HCT116 (cell line): ENCODE data around the gene GRIK2. TPM values are rescaled to one million over a fixed set of nuclear protein-coding genes. Genes with fewer than 3 reads are reported as not detected.

Experiments used
- ATAC-seq: fragments of 200-7000 bp; cut with Tn5 transposase; 2 replicates; pipeline ENCODE4 v1.9.1; 2020; ENCODE audit warnings: mild to moderate bottlenecking, moderate library complexity
- BruUV-seq: library from RNA; stranded (reverse); fragments of 400-500 nt; replicated peaks from 2 replicates; lab custom pipeline; 2021; lab: Mats Ljungman, UMichigan
- CTCF ChIA-PET: fragments of 300-600 bp; sonication (Branson Sonifier 250); formaldehyde crosslinking; loops from one replicate; lab custom pipeline; 2021; ENCODE audit warnings: antibody characterized with exemption; lab: Charles Lee
- POLR2A ChIA-PET: fragments of 300-600, 350-600 bp; sonication (Branson Sonifier 250); formaldehyde crosslinking; loops from one replicate; lab custom pipeline; 2021; ENCODE audit warnings: antibody characterized with exemption; lab: Charles Lee
- RAD21 ChIA-PET, 2 experiments: fragments of 300-600 bp; sonication (Branson Sonifier 250); formaldehyde crosslinking; loops; one replicate each; lab custom pipeline; 2023; ENCODE audit warnings: low total read pairs in 2 of 2; ENCODE audit not compliant: uncharacterized antibody in 2 of 2, unreplicated experiment in 2 of 2, low non-redundant PET in 1 of 2; lab: Charles Lee
- DNase-seq: peaks from one replicate; pipeline ENCODE4 v3.0.0-alpha.2; 2010; ENCODE audit warnings: low read depth, low spot score
- H2AFZ ChIP-seq: fragments of 200-600 bp; shearing (Covaris generic), sonication (generic); 2 replicates; pipeline ENCODE4 v1.6.1; 2017; ENCODE audit warnings: low read depth, mixed run types, mixed read lengths, antibody characterized with exemption, low read length; ENCODE audit not compliant: poor library complexity, severe bottlenecking
- H3K27ac ChIP-seq: 2 replicates; pipeline ENCODE4 v1.5.1; 2012; ENCODE audit warnings: low read depth, low read length
- H3K27me3 ChIP-seq: fragments of 200-600 bp; sonication (generic); 2 replicates; pipeline ENCODE4 v1.6.1; 2016; ENCODE audit warnings: mixed run types, low read length, mixed read lengths; ENCODE audit not compliant: insufficient read depth
- H3K36me3 ChIP-seq, 2 experiments: fragments of 200-500 bp in 1 of 2; fragments of 200-600 bp in 1 of 2; sonication (Bioruptor generic) in 1 of 2; sonication (generic) in 1 of 2; 2 replicates each; pipeline versions ENCODE4 v1.5.1 to v1.6.1; 2014 to 2016; ENCODE audit warnings: low read length in 2 of 2, inconsistent platforms in 1 of 2, mixed read lengths in 1 of 2, mixed run types in 1 of 2; ENCODE audit not compliant: insufficient read depth in 2 of 2, control insufficient read depth in 1 of 2
- H3K4me1 ChIP-seq, 2 experiments: fragments of 200-600 bp in 1 of 2; sonication (generic) in 1 of 2; 2 replicates each; pipeline versions ENCODE4 v1.5.1 to v1.6.1; 2012 to 2017; ENCODE audit warnings: low read length in 2 of 2, inconsistent platforms in 1 of 2, mild to moderate bottlenecking in 1 of 2, mixed read lengths in 1 of 2, mixed run types in 1 of 2, moderate library complexity in 1 of 2; ENCODE audit not compliant: insufficient read depth in 2 of 2, control insufficient read depth in 1 of 2
- H3K4me2 ChIP-seq: fragments of 200-600 bp; sonication (generic); 2 replicates; pipeline ENCODE4 v1.6.1; 2017; ENCODE audit warnings: mixed run types, low read length, mixed read lengths
- H3K4me3 ChIP-seq, 2 experiments: fragments of 200-600 bp in 1 of 2; sonication (generic) in 1 of 2; replicated peaks in 1 of 2; 2 replicates each; pipeline ENCODE4 v1.5.1; 2011 to 2016; ENCODE audit warnings: low read length in 2 of 2, control low read depth in 1 of 2, low read depth in 1 of 2, mild to moderate bottlenecking in 1 of 2, mixed read lengths in 1 of 2, mixed run types in 1 of 2
- H3K79me2 ChIP-seq: fragments of 200-600 bp; sonication (generic); 2 replicates; pipeline ENCODE4 v1.6.1; 2017; ENCODE audit warnings: mild to moderate bottlenecking, mixed run types, low read length, moderate library complexity, mixed read lengths; ENCODE audit not compliant: insufficient read depth
- H3K9ac ChIP-seq: fragments of 200-600 bp; sonication (generic); 2 replicates; pipeline ENCODE4 v1.6.1; 2016; ENCODE audit warnings: low read length, mixed read lengths
- H3K9me2 ChIP-seq: fragments of 200-600 bp; sonication (generic), shearing (Covaris generic); 2 replicates; pipeline ENCODE4 v1.6.1; 2017; ENCODE audit warnings: mixed run types, mild to moderate bottlenecking, moderate library complexity; ENCODE audit not compliant: insufficient read depth
- H3K9me3 ChIP-seq, 2 experiments: fragments of 200-500 bp in 1 of 2; fragments of 200-600 bp in 1 of 2; sonication (Bioruptor generic) in 1 of 2; sonication (generic) in 1 of 2; 2 replicates each; pipeline ENCODE4 v1.6.1; 2014 to 2017; ENCODE audit warnings: low read length in 2 of 2, mixed read lengths in 2 of 2, inconsistent platforms in 1 of 2, low read depth in 1 of 2, mild to moderate bottlenecking in 1 of 2, mixed run types in 1 of 2, moderate library complexity in 1 of 2; ENCODE audit not compliant: control insufficient read depth in 1 of 2, insufficient read depth in 1 of 2
- H4K20me1 ChIP-seq: fragments of 200-600 bp; sonication (generic), shearing (Covaris generic); 2 replicates; pipeline ENCODE4 v1.6.1; 2017; ENCODE audit warnings: mixed run types, mild to moderate bottlenecking, moderate library complexity; ENCODE audit not compliant: insufficient read depth
- CBX3 ChIP-seq: IDR thresholded peaks from 2 replicates; pipeline ENCODE4 v1.6.1; 2012; ENCODE audit warnings: low read depth
- EZH2phosphoT487 ChIP-seq: fragments of 200-600 bp; IDR thresholded peaks from 2 replicates; pipeline ENCODE4 v1.6.1; 2018; ENCODE audit warnings: antibody characterized with exemption, borderline replicate concordance
- POLR2A ChIP-seq: IDR thresholded peaks from 2 replicates; pipeline ENCODE4 v1.7.0; 2011; ENCODE audit warnings: borderline replicate concordance; ENCODE audit not compliant: insufficient read depth, insufficient read length; ENCODE audit errors: extremely low read depth
- RAD21 ChIP-seq: IDR thresholded peaks from 2 replicates; pipeline ENCODE4 v1.6.1; 2012; ENCODE audit warnings: low read depth, mild to moderate bottlenecking
- SP1 ChIP-seq: IDR thresholded peaks from 2 replicates; pipeline ENCODE4 v1.6.1; 2012; ENCODE audit warnings: low read depth
- SRF ChIP-seq: IDR thresholded peaks from 2 replicates; pipeline ENCODE4 v1.6.1; 2012; ENCODE audit warnings: low read depth
- TCF7L2 ChIP-seq: IDR thresholded peaks from 2 replicates; pipeline ENCODE4 v1.7.0; 2011; ENCODE audit warnings: borderline replicate concordance, inconsistent platforms; ENCODE audit not compliant: insufficient read depth, insufficient read length; ENCODE audit errors: extremely low read depth
- YY1 ChIP-seq: IDR thresholded peaks from 2 replicates; pipeline ENCODE4 v1.6.1; 2011; ENCODE audit warnings: low read length, low read depth, moderate library complexity, mild to moderate bottlenecking; ENCODE audit not compliant: insufficient replicate concordance; ENCODE audit errors: extremely low read depth
- ZFX ChIP-seq: fragments of 450-650 bp; IDR thresholded peaks from 2 replicates; pipeline ENCODE4 v1.6.1; 2017
- ZNF274 ChIP-seq: fragments of 200-500 bp; sonication (Bioruptor generic); IDR thresholded peaks from 2 replicates; pipeline ENCODE4 v1.6.1; 2014; ENCODE audit warnings: mild to moderate bottlenecking, low read depth, low read length, inconsistent platforms
- intact Hi-C: fragments of 100-400 bp; cut with micrococcal nuclease; formaldehyde crosslinking; loops from 2 replicates; pipeline ENCODE4 v1.10.0; 2022
- total RNA-seq: library from RNA; stranded (reverse); gene quantifications from one replicate; pipeline ENCODE4 v1.2.1, GENCODE V29; 2021; ENCODE audit not compliant: unreplicated experiment
- TF ChIP-seq, protein P1 (sequence below): IDR thresholded peaks from 2 replicates; pipeline ENCODE4 v1.6.1; 2012
- TF ChIP-seq, protein P2 (sequence below): IDR thresholded peaks from 2 replicates; pipeline ENCODE4 v1.6.1; 2012; ENCODE audit warnings: low read depth
- TF ChIP-seq, protein P3 (sequence below): IDR thresholded peaks from 2 replicates; pipeline ENCODE4 v1.6.1; 2012
- TF ChIP-seq, protein P4 (sequence below): IDR thresholded peaks from 2 replicates; pipeline ENCODE4 v1.6.1; 2011; ENCODE audit warnings: mild to moderate bottlenecking, low read length, moderate library complexity; ENCODE audit not compliant: insufficient replicate concordance; ENCODE audit errors: extremely low read depth

Gene GRIK2
- total RNA-seq, 1 experiment from 2014 or later = 0.64 TPM

DNA sequence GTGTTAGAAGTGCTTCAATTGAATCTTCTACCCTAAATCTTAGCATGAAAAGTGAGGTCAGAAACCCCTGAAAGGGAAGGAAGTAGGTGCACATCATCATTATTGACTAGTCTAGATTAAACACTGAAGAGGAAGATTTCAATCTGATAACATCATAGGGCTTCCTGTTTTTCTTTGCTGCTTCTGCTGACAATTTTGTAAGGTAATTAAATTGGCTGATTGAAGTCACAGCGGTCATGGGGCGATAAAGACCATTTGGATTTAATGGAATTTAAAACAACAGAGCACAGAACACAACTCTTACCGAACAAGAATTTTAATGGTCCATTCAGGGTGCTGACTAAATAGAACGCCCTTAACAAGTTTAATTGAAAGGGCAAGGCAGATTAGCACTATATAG, 11.3 kb downstream of the GRIK2 start:
- Histone ChIP-seq H3K9me3 (no peaks in the 10 kb centered on the region), H4K20me1 (no peaks in the 10 kb centered on the region), H3K27me3 (no peaks in the 10 kb centered on the region), H3K4me3 (no peak overlapping the region), H2AFZ (no peak overlapping the region), H3K9me2 (no peaks in the 10 kb centered on the region), H3K36me3 (no peaks in the 10 kb centered on the region), H3K4me1 (no peaks in the 10 kb centered on the region), H3K9ac (no peak overlapping the region), H3K27ac (no peak overlapping the region), H3K79me2 (no peaks in the 10 kb centered on the region), H3K4me2 (no peak overlapping the region)
- DNase-seq = no peak
- TF ChIP-seq, protein P1, sequence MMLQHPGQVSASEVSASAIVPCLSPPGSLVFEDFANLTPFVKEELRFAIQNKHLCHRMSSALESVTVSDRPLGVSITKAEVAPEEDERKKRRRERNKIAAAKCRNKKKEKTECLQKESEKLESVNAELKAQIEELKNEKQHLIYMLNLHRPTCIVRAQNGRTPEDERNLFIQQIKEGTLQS = no peak
- TF ChIP-seq RAD21 = no peak
- no peak for TF ChIP-seq EZH2phosphoT487
- intact Hi-C loops = no loop called here
- POLR2A ChIA-PET = no interaction called here
- no peak for ATAC-seq
- CTCF ChIA-PET = no interaction called here
- no TSS peak for BruUV-seq
- RAD21 ChIA-PET = no interaction called here

DNA sequence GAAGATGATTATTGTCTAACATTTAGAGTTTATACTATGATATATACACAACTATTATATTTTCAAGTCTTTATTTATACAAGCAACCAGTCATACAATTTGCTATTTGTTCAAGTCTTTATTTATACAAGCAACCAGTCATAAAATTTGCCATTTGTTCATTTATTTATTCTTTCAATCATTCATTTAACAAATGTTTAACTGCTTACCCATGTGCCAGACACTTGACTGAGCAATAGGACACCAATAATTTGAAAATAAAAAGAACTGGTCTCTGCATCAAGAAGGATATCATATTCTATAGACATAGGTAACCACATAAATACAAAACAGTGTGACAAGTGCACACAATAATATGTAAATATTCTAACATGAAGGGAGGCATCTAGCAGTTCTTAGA, 20.3 kb downstream of the GRIK2 start:
- intact Hi-C loops = no loop called here
- no peak overlapping the region for H2AFZ ChIP-seq
- H4K20me1 ChIP-seq = no peaks in the 10 kb centered on the region
- no peaks in the 10 kb centered on the region for H3K4me1 ChIP-seq
- no peak overlapping the region for H3K4me2 ChIP-seq
- no peaks in the 10 kb centered on the region for H3K36me3 ChIP-seq
- no peaks in the 10 kb centered on the region for H3K9me3 ChIP-seq
- BruUV-seq = no TSS peak
- CTCF ChIA-PET = no interaction called here
- RAD21 ChIA-PET = no interaction called here
- H3K9me2 ChIP-seq = no peaks in the 10 kb centered on the region
- H3K4me3 ChIP-seq = no peak overlapping the region
- H3K27me3 ChIP-seq = no peaks in the 10 kb centered on the region
- no peak for TF ChIP-seq YY1
- no peak for TF ChIP-seq RAD21
- TF ChIP-seq SP1 = no peak
- TF ChIP-seq ZNF274 = no peak
- TF ChIP-seq, protein P2, sequence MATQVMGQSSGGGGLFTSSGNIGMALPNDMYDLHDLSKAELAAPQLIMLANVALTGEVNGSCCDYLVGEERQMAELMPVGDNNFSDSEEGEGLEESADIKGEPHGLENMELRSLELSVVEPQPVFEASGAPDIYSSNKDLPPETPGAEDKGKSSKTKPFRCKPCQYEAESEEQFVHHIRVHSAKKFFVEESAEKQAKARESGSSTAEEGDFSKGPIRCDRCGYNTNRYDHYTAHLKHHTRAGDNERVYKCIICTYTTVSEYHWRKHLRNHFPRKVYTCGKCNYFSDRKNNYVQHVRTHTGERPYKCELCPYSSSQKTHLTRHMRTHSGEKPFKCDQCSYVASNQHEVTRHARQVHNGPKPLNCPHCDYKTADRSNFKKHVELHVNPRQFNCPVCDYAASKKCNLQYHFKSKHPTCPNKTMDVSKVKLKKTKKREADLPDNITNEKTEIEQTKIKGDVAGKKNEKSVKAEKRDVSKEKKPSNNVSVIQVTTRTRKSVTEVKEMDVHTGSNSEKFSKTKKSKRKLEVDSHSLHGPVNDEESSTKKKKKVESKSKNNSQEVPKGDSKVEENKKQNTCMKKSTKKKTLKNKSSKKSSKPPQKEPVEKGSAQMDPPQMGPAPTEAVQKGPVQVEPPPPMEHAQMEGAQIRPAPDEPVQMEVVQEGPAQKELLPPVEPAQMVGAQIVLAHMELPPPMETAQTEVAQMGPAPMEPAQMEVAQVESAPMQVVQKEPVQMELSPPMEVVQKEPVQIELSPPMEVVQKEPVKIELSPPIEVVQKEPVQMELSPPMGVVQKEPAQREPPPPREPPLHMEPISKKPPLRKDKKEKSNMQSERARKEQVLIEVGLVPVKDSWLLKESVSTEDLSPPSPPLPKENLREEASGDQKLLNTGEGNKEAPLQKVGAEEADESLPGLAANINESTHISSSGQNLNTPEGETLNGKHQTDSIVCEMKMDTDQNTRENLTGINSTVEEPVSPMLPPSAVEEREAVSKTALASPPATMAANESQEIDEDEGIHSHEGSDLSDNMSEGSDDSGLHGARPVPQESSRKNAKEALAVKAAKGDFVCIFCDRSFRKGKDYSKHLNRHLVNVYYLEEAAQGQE = no peak
- no peak for TF ChIP-seq POLR2A
- TF ChIP-seq CBX3 = no peak
- no peak for TF ChIP-seq EZH2phosphoT487
- TF ChIP-seq, protein P3, sequence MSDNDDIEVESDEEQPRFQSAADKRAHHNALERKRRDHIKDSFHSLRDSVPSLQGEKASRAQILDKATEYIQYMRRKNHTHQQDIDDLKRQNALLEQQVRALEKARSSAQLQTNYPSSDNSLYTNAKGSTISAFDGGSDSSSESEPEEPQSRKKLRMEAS = no peak
- TF ChIP-seq, protein P4, sequence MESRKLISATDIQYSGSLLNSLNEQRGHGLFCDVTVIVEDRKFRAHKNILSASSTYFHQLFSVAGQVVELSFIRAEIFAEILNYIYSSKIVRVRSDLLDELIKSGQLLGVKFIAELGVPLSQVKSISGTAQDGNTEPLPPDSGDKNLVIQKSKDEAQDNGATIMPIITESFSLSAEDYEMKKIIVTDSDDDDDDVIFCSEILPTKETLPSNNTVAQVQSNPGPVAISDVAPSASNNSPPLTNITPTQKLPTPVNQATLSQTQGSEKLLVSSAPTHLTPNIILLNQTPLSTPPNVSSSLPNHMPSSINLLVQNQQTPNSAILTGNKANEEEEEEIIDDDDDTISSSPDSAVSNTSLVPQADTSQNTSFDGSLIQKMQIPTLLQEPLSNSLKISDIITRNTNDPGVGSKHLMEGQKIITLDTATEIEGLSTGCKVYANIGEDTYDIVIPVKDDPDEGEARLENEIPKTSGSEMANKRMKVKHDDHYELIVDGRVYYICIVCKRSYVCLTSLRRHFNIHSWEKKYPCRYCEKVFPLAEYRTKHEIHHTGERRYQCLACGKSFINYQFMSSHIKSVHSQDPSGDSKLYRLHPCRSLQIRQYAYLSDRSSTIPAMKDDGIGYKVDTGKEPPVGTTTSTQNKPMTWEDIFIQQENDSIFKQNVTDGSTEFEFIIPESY = no peak
- TF ChIP-seq TCF7L2 = no peak
- no peak for TF ChIP-seq SRF
- TF ChIP-seq ZFX = no peak
- TF ChIP-seq, protein P1 = no peak
- no peak overlapping the region for H3K27ac ChIP-seq
- DNase-seq = no peak
- no peak overlapping the region for H3K9ac ChIP-seq
- POLR2A ChIA-PET = no interaction called here
- H3K79me2 ChIP-seq = no peaks in the 10 kb centered on the region
- no peak for ATAC-seq
